Panc1 (cell line): ENCODE data around the gene SLC12A7.

Experiments
- CTCF ChIP-seq: fragments of 450-650 bp; IDR thresholded peaks from 2 replicates; pipeline ENCODE4 v1.5.1; 2017; ENCODE audit warnings: mild to moderate bottlenecking
- REST ChIP-seq, 2 experiments: IDR thresholded peaks; 2 replicates each; pipeline ENCODE4 v1.6.1; 2011 to 2012; ENCODE audit warnings: low read depth in 2 of 2, control low read depth in 1 of 2, low read length in 1 of 2, mild to moderate bottlenecking in 1 of 2, moderate library complexity in 1 of 2; ENCODE audit not compliant: insufficient read depth in 1 of 2

- TF ChIP-seq CTCF (no peak), REST (IDR thresholded peaks at IDR 0.05; ENCODE audit: insufficient read depth in 1 of 2, low read depth in 2 of 2, low read length in 1 of 2) (no peak)
Measured at GRCh38 chr5:1127959-1128785, 16.3 kb upstream of the SLC12A7 start.
